Measurements from ENCODE around the gene ZNF662.

DNA sequence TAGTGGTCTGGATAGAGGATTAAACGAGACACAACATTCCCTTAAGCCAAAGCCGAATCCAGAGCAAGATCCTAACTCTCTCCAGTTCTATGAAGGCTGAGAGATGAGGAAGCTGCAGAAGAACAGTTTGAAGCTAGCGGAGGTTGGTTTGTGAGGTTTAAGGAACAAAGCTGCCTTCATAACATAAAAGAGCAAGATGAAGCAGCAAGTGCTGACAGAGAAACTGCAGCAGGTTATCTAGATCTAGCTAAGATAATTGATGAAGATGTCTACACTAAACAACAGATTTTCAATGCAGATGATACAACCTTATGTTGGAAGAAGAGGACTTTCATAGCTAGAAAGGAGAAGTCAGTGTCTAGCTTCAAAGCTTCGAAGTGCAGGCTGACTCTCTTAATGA, 58.3 kb downstream of the ZNF662 start:
- TF ChIP-seq, protein P1, sequence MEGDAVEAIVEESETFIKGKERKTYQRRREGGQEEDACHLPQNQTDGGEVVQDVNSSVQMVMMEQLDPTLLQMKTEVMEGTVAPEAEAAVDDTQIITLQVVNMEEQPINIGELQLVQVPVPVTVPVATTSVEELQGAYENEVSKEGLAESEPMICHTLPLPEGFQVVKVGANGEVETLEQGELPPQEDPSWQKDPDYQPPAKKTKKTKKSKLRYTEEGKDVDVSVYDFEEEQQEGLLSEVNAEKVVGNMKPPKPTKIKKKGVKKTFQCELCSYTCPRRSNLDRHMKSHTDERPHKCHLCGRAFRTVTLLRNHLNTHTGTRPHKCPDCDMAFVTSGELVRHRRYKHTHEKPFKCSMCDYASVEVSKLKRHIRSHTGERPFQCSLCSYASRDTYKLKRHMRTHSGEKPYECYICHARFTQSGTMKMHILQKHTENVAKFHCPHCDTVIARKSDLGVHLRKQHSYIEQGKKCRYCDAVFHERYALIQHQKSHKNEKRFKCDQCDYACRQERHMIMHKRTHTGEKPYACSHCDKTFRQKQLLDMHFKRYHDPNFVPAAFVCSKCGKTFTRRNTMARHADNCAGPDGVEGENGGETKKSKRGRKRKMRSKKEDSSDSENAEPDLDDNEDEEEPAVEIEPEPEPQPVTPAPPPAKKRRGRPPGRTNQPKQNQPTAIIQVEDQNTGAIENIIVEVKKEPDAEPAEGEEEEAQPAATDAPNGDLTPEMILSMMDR (IDR thresholded peaks at IDR 0.05), result no peak
- TF ChIP-seq POLR2A (IDR thresholded peaks at IDR 0.05), result no peak

Measured in thyroid gland (tissue), 4 donors.